HEK293T (cell line): ENCODE results near the gene NUDT7.

Source experiments
- CTCF ChIA-PET: fragments of 350-600 bp; formaldehyde crosslinking; extraction: SDS; loops from one replicate; lab custom pipeline; 2021; ENCODE audit warnings: antibody characterized with exemption, inconsistent platforms; lab: Yijun Ruan, JAX
- POLR2A ChIA-PET: fragments of 350-600 bp; formaldehyde crosslinking; extraction: SDS; loops from one replicate; lab custom pipeline; 2020; ENCODE audit warnings: antibody characterized with exemption, inconsistent platforms; lab: Yijun Ruan, JAX
- DNase-seq: peaks from one replicate; pipeline ENCODE4 v3.0.0; 2012; ENCODE audit warnings: mixed read lengths; ENCODE audit errors: extremely low spot score
- ARNT ChIP-seq: fragments of 450-650 bp; IDR thresholded peaks from 2 replicates; pipeline ENCODE4 v1.6.1; 2017; ENCODE audit warnings: mild to moderate bottlenecking
- BHLHE40 ChIP-seq: fragments of 450-650 bp; IDR thresholded peaks from 2 replicates; pipeline ENCODE4 v1.6.1; 2016; ENCODE audit warnings: mild to moderate bottlenecking, moderate library complexity, borderline replicate concordance
- CTBP1 ChIP-seq: fragments of 450-650 bp; IDR thresholded peaks from 2 replicates; pipeline ENCODE4 v1.6.1; 2016; ENCODE audit warnings: borderline replicate concordance
- ELF4 ChIP-seq: fragments of 450-650 bp; IDR thresholded peaks from 2 replicates; pipeline ENCODE4 v1.6.1; 2017; ENCODE audit warnings: antibody characterized with exemption
- FOXA1 ChIP-seq: fragments of 450-650 bp; IDR thresholded peaks from 2 replicates; pipeline ENCODE4 v1.6.1; 2016; ENCODE audit warnings: mild to moderate bottlenecking
- FOXK2 ChIP-seq: fragments of 450-650 bp; IDR thresholded peaks from 2 replicates; pipeline ENCODE4 v1.6.1; 2016; ENCODE audit warnings: mild to moderate bottlenecking
- FOXM1 ChIP-seq: fragments of 450-650 bp; IDR thresholded peaks from 2 replicates; pipeline ENCODE4 v1.6.1; 2017; ENCODE audit warnings: mild to moderate bottlenecking, borderline replicate concordance
- HDGF ChIP-seq: fragments of 450-650 bp; IDR thresholded peaks from 2 replicates; pipeline ENCODE4 v1.6.1; 2017; ENCODE audit warnings: antibody characterized with exemption, borderline replicate concordance
- L3MBTL2 ChIP-seq: fragments of 450-650 bp; conservative IDR thresholded peaks from 2 replicates; pipeline ENCODE4 v1.6.1; 2016; ENCODE audit warnings: mild to moderate bottlenecking
- LEF1 ChIP-seq: fragments of 450-650 bp; IDR thresholded peaks from 2 replicates; pipeline ENCODE4 v1.6.1; 2017; ENCODE audit warnings: mild to moderate bottlenecking, borderline replicate concordance
- NFRKB ChIP-seq: fragments of 450-650 bp; IDR thresholded peaks from 2 replicates; pipeline ENCODE4 v1.6.1; 2016; ENCODE audit warnings: mild to moderate bottlenecking, moderate library complexity
- SP1 ChIP-seq: fragments of 450-650 bp; IDR thresholded peaks from 2 replicates; pipeline ENCODE4 v1.6.1; 2017
- SUZ12 ChIP-seq: fragments of 450-650 bp; IDR thresholded peaks from 2 replicates; pipeline ENCODE4 v1.6.1; 2016; ENCODE audit warnings: mild to moderate bottlenecking
- TARDBP ChIP-seq: fragments of 450-650 bp; IDR thresholded peaks from 2 replicates; pipeline ENCODE4 v1.6.1; 2016
- ZNF384 ChIP-seq: fragments of 450-650 bp; IDR thresholded peaks from 2 replicates; pipeline ENCODE4 v1.6.1; 2016
- TF ChIP-seq, protein P1 (sequence below): fragments of 450-650 bp; IDR thresholded peaks from 2 replicates; pipeline ENCODE4 v1.6.1; 2016

The NUDT7 gene

GRCh38 chr16:77763994-77764393 lies 41.7 kb downstream of the NUDT7 start:
- no peak for DNase-seq
- ChIA-PET POLR2A (no interaction called here), CTCF (no interaction called here)
- TF ChIP-seq ELF4 (no peak), ARNT (no peak), ZNF384 (no peak), BHLHE40 (no peak), SUZ12 (no peak), CTBP1 (no peak), FOXA1 (no peak), L3MBTL2 (no peak), LEF1 (no peak), FOXK2 (no peak), FOXM1 (no peak), TARDBP (no peak), HDGF (no peak)
- TF ChIP-seq, protein P1, sequence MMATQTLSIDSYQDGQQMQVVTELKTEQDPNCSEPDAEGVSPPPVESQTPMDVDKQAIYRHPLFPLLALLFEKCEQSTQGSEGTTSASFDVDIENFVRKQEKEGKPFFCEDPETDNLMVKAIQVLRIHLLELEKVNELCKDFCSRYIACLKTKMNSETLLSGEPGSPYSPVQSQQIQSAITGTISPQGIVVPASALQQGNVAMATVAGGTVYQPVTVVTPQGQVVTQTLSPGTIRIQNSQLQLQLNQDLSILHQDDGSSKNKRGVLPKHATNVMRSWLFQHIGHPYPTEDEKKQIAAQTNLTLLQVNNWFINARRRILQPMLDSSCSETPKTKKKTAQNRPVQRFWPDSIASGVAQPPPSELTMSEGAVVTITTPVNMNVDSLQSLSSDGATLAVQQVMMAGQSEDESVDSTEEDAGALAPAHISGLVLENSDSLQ = no peak

DNA sequence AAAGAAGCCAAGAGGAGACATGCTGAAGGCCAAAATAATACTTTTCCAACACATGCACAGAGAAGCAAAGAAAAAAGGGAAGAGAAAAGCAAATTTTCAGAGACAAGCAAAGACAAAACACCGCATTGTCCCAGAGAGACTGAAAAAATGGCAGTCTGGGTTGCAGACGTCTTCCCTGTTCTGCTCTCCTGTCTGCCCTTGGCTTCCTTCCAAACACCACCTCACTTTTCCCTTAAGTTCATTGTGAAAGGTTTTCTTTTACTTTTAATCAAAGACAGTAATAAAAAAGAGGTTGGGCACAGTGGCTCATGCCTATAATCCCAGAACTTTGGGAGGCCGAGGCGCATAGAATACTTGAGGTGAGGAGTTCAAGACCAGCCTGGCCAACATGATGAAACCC lies 44.9 kb downstream of the NUDT7 start:
- POLR2A ChIA-PET = no interaction called here
- CTCF ChIA-PET = no interaction called here
- TF ChIP-seq SUZ12 (no peak), FOXA1 (no peak), ZNF384 (no peak), SP1 (no peak)

DNA sequence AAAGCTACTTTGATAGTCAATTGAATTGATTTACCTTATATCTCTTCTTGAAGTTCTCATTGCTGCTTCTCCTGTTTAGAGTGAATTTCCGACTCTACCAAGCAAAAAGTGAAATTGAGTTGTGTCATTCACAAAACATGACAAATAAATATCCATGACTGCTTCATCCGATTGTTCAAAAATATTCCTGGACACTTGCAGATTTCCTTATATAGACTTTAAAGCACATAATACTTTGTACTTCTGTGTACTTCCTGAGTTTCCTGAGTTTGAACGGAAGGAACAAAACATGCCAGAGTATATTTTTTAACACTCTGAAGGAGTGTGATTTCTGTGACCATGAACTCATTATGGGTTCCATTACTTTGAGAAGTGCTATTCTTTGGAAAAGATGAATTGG lies 45.5 kb downstream of the NUDT7 start:
- TF ChIP-seq BHLHE40 (no peak), TARDBP (no peak)
- DNase-seq = no peak
- CTCF ChIA-PET = no interaction called here
- POLR2A ChIA-PET = no interaction called here

More for the DNA sequence above, 44.9 kb downstream of the NUDT7 start:
- DNase-seq = no peak

DNA sequence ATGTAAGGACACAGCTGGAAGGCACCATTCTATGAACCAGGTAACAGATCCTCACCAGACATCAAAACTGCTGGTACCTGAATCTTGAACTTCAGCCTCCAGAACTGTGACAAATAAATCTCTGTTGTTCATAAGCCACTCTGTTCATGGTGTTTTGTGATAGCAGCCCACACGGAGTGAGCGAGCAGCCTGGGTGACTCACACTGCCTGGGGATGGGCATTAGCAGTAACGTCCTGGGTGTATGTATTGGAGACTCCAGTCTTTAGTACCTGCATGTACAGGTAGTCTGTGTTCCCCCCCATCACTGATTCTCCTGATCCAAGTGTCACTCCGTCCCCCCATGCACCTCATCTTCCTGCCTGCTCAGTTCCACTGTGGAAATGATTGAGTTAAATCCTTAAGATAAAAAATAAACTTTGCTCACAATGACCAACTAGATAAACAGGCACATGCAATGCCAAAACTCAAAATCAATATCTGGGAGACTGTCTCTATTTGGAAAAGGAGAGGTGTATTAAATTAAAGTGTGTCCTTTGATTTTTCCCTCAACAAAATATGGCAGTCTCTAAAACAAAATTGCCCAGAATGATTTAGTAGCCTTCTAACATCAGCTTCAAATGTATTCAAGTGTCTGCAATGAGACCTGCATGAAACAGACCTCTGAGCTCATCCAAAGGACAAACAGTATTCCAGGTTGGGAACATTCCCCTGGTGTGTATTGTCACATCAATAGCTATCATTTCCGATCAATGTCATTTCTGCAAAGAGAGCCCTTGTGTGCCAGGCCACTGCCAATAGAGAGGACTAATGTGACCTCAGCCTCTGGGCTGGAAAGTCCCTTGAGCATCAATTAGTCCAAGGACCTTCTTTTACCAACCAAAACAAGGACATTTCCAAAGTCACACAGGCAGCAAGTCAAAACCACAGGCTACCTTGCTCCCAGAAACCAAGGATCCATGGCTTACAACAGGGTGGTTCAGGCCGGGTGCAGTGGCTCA lies 53.9 kb downstream of the NUDT7 start:
- CTCF ChIA-PET = interaction anchor here (0.6 kb wide), 1 partner anchor 65 kb away, joined by 5 read pairs; no protein-coding TSS in a partner anchor
- TF ChIP-seq BHLHE40 (no peak), FOXA1 (no peak), HDGF (no peak), LEF1 (no peak), SP1 (no peak), ELF4 (no peak), ZNF384 (no peak), NFRKB (no peak), SUZ12 (no peak), ARNT (no peak), CTBP1 (no peak), L3MBTL2 (no peak), TARDBP (no peak), FOXK2 (no peak), FOXM1 (no peak)
- TF ChIP-seq, protein P1 = no peak
- no peak for DNase-seq
- POLR2A ChIA-PET = interaction anchor here (0.7 kb wide), 1 partner anchor 10 kb away, joined by 3 read pairs; no protein-coding TSS in a partner anchor

- ChIA-PET POLR2A (no interaction called here), CTCF (no interaction called here)
- no peak for TF ChIP-seq NFRKB
- no peak for TF ChIP-seq FOXM1
- TF ChIP-seq SUZ12 = no peak
- TF ChIP-seq ZNF384 = no peak
- TF ChIP-seq LEF1 = no peak
- TF ChIP-seq SP1 = no peak
- TF ChIP-seq ARNT = no peak
- TF ChIP-seq, protein P1 = no peak
- TF ChIP-seq FOXA1 = no peak
- TF ChIP-seq TARDBP = no peak
- no peak for TF ChIP-seq HDGF
- TF ChIP-seq ELF4 = no peak
- no peak for TF ChIP-seq BHLHE40
- DNase-seq = no peak
Observed at GRCh38 chr16:77777745-77778144, 55.4 kb downstream of the NUDT7 start.

- no peak for DNase-seq
- CTCF ChIA-PET = no interaction called here
- TF ChIP-seq CTBP1 = no peak
- no peak for TF ChIP-seq FOXK2
- TF ChIP-seq LEF1 = no peak
- no peak for TF ChIP-seq SP1
- TF ChIP-seq TARDBP = no peak
- TF ChIP-seq FOXM1 = no peak
- TF ChIP-seq, protein P1 = no peak
- no peak for TF ChIP-seq BHLHE40
- TF ChIP-seq ZNF384 = no peak
- no peak for TF ChIP-seq ELF4
- no peak for TF ChIP-seq HDGF
- TF ChIP-seq SUZ12 = no peak
- no peak for TF ChIP-seq ARNT
- no peak for TF ChIP-seq FOXA1
- no peak for TF ChIP-seq L3MBTL2
- POLR2A ChIA-PET = no interaction called here
Observed at GRCh38 chr16:77780378-77780837, 58.1 kb downstream of the NUDT7 start.
